ENCODE results near the gene CIAPIN1.

- TF ChIP-seq CTCF (conservative IDR thresholded peaks at IDR 0.05; ENCODE audit: low read depth, low read length) (no peak), POLR2A (IDR thresholded peaks at IDR 0.05; ENCODE audit: low read depth, low read length) (no peak), MAFK (IDR thresholded peaks at IDR 0.05; ENCODE audit: low read depth, low read length) (no peak), FOS (IDR thresholded peaks at IDR 0.05; ENCODE audit: low read depth, low read length) (no peak), RCOR1 (IDR thresholded peaks at IDR 0.05; ENCODE audit: insufficient replicate concordance, low read length) (no peak), USF2 (IDR thresholded peaks at IDR 0.05; ENCODE audit: low read depth, low read length) (no peak), RAD21 (IDR thresholded peaks at IDR 0.05; ENCODE audit: low read length) (no peak), SMC3 (IDR thresholded peaks at IDR 0.05; ENCODE audit: low read depth, low read length) (no peak), CEBPB (IDR thresholded peaks at IDR 0.05; ENCODE audit: low read depth, low read length) (no peak)
Measured at GRCh38 chr16:57409870-57410587, 37.2 kb downstream of the CIAPIN1 start.
